GM21737 (cell line): Measurements from ENCODE around the gene TACC2.

Experiments used
- ATAC-seq: cut with Tn5 transposase; IDR thresholded peaks from one replicate; pipeline ENCODE4 v1.9.1; 2021; ENCODE audit warnings: mild to moderate bottlenecking, moderate library complexity; ENCODE audit not compliant: unreplicated experiment

The TACC2 gene

DNA sequence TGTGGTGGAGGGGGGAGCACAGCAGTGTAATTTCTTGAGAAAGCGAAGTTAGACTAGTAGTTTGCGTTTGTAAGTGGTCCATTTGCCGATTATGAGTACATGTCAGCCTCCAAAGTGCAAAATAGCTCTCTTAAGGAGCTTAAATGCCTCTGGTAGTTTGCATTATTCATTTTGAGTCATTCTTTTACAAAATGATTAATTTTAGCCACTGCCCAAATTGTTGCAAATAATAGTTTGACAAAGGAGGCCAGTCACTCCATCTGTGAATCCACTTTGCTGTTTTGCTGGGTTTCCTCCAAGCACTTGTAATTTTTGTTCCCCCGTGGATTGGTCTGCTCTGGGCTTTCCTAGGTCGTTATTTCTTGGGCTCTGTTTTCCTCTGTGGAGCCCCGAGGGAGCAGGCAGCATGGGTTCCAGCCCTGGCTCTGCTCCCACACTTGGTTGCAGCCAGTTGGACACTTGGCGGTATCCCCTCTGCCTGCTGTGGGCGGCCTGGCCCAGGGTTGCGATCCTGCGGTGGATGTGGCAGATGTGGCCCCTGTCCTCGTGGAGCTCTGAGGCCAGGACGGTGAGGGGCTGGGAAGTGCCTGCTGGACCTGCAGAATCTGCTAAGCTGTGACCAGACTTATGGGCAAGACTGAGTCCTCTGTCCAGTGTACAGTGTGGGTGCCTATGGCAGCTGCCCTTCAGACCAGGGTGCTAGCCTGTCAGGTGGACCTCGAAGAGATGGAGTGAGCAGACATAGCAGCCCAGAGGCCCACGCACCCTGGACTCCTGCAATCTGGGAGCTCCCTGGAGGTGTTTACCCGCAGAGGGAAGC lies 153.1 kb downstream of the TACC2 start:
- ATAC-seq: no peak

DNA sequence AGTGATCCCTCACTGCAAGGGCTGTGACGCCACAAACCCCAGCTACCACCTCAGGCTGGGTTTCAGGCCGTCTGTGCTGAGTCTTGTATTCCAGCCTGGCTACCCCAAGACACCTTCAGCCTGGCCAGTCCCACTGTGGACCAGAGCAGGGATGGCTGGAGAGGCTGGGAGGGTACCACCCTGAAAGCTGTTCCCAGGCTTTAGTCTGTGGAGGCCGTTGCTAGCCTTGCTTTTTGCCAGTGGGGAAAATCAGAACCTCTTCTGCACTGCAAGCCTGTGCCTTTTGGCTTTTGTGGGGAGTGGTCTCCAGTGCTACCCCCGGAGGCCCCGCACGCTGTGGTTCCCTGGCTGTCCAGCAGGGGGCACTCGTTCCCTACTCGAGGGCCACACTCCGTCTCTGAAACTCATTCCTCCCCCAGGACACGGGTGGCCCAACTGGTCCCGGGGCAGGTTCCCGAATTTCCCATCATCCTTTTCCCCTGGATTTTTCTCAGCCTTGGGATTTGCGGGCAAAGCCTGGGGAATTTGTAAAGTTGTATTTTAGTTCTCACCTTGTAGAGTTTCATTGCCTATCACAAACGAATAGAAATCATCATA lies 153.8 kb downstream of the TACC2 start:
- no peak for ATAC-seq

DNA sequence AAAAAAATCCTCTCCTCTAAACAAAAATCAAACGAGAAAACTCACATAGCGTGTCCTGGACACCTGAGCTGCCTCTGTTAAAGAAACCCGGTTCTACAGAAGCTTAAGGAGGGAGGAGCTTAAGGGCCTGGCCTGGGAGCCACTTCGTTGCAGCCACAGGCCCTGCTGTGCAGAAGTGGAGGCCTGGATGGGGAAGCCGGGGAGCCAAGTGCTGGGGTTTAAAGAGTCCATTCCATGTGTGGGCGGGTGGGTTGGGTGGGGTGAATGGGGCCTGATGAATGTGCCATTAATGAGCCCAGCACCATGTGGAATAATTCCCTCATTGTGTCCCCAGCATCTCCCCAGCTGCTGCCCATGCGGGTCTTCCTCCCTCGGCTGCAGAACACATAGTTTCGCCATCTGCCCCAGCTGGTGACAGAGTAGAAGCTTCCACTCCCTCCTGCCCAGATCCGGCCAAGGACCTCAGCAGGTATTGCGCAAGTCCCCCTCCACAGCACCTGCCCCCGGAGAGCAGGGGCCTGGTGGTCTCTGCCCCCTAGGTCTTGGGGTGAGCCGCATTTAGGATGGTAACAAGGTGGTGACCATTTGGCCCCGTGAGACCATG lies 154.4 kb downstream of the TACC2 start:
- no peak for ATAC-seq

DNA sequence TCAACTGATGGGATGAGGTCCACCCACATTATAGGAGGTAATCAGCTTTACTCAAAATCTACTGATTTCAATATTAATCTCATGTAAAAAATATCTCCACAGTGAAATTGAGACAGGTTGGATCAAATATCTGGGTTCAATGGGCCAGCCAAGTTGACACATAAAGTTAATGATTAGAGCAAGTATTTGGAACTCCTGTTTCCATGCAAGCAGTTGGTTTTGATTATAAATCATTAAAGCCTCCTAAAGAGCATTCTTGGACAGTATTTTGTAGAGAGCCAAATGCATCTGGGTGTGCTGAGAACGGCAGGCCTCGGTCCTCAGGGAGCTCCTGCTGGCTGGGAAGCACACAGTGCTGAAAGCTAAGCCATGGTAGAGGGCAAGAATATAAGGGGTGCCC lies 155.2 kb downstream of the TACC2 start:
- ATAC-seq: no peak

DNA sequence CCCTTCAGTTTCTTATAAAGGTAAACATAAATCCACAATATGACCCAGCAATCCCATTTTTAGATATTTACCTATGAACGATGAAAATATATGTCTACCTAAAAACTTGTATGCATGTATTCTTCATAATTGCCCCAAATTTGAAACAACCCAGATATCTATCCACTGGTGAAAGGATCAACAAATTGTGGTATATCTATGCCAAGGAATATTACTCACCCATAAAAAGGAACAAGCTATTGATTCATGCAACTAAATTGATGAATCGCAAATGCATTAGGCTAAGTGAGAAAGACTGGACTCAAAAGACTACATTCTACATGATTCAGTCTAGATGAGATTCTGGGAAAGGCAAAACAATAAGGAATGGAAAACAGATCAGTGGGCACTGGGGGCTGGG lies 156.2 kb downstream of the TACC2 start:
- ATAC-seq: no peak

DNA sequence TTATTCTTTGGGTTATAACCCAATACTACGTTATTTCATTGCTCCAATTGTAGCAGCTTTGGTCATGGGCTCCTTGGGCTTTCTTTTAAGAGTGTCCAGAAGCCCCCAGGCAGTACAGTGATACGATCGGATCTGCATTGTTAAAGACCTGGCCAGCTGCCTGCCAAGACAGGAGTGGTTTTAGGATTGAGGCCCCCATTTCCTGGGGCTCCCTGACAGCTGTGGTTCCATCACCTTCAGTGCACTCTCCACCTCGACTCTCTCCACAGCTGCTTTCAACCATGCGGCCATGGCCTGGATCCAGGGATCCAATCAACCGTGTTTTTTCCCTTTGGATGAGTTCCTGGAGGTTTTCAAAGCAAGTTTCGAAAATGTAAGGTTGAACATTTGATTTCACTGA lies 158.7 kb downstream of the TACC2 start:
- ATAC-seq: no peak

DNA sequence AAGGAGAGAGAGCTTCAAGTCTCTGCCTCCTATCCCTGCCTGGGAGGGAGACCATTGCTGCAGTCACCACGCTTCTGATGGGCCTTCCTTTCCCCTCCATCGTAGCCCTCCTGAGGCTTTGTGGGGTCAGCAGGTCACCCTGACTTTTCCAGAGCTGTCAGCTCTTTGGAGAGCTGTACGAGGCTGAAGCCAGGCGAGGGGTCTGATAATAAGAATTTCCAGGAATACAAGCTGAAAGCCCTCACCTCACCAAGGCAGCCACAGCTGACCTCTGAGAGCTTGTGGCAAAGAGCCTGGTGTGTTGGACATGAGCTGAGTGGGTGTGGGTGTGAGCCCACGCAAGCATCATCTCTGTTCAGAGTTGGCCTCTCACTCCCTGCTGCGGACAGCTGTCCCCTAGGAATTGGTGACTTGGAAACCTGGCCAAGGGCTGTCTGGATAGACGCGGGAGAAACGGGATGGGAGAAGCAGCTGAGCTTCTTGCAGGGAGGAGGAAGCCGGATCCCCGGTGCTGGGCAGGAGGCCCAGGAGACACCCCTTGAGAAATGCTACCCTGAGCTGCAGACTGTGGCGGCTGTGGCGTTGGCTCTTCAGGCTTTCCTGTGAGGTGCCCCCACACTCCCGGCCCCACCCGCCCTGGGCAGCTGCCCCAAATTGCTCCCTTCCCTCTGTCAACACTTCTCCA lies 160.1 kb downstream of the TACC2 start:
- ATAC-seq: no peak

DNA sequence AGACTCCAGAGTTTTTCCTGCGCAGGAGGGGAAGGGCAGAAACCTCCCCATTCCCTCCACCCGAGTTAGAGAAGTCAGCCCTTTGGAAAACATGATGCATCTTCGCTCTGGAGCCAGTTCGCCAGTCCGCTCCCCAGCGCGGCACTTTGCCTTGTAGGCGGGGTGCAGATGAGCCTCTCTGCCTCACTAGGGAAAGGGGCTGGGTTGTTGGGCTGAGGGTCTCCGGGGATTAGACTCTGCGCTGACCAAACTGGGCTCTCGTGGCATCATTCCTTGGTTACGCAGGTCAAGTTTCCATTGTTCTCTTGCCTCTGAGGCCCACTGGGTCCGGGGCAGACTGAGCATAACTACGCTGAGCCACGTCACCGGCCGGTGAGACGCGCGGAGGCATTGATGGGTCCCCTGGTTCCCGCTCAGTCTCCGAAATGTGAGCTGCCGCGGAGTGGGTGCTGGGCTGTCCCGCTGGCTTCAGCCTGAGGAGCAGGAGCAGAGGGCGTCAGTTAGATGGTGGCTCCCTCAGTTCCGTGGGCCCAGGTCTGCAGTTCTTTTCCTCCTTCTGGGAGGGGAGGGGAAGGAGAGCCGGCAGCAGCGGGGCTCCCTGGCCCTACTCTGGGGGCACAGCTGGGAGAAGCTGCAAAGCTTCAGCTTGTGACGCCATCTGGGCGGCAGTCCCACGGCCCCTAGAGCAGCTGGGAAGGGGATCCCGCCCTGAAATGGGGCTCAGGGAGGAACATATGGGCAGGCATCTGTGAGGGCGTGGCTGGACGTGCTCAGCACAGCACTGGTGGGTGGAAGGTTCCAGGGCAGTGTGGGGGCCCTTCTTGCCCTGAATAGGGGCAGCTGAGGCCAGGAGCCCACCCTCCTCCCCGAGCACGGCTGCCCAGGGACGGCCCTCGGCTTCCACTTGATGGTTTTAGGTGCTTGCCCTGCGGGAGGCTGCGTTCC lies 160.9 kb downstream of the TACC2 start:
- ATAC-seq: no peak

DNA sequence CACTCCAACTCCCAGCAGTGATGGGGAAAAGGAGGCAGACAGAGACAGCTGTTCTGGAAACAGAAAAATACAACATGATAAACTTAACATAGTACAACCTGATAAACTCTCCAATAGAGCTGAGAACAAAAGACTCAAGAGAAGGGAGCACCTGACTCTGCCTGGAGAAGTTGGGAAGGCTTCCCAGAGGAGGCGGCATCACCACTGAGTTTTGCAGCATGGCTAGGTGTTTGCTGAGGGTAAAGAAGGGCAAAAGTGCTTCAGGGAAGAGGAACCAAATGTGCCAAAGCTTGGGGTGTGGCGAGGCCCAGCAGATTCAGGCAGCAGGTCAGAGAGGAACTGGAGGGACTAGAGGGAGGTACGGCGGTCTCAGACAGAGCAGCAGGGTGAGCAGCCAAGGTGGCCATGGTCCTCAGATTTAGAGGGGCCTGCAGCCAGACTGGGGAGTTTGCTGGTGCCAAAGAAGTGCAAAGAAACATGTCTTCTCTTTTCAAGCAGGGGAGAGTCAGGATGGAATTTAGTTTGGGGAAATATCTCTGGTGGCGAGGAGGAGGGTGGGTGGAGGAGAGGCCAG lies 162.2 kb downstream of the TACC2 start:
- no peak for ATAC-seq

DNA sequence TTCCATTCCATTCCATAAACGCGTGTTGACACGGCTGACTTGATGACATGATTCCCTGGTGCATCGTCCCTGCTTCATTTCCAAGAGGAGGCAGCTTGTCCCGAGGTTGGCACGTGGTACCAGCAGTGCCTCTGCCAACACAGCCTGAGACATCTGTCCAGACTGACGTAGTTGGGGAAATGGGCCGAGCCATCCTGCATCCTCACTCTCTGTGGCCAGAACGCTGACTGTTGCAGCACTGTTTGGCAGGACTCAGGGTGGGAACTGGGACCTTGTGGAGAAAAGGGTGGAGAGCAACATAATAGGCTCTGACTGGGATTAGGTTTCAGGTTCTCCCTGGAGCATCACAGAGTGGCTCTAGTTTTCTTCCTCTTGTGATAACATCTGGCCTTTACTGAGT lies 163.6 kb downstream of the TACC2 start:
- no peak for ATAC-seq

DNA sequence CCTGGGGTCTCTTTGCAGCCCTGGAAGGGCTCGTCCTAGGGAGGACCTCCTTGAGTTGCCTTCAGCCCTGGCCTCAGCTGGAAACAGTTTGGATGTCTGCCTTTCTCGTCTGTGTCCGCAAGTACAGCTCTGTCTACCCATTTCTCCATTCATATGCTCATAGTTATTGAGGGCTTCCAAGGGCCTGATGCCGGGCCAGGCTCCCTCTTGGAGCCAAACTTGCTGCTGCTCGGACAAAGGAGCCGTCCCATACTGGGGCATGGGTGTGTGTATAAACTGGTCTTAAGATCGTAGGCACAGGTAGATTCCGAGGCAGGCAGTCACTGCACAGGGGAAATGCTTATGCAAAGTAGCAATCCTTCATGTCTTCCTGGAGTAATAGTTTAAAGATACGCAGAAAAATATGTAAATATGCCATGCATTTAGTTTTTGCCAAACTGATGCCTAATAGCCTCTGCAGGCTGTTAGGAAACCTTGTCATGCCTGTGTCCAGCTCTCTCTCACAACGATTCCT lies 165.1 kb downstream of the TACC2 start:
- ATAC-seq: no peak

DNA sequence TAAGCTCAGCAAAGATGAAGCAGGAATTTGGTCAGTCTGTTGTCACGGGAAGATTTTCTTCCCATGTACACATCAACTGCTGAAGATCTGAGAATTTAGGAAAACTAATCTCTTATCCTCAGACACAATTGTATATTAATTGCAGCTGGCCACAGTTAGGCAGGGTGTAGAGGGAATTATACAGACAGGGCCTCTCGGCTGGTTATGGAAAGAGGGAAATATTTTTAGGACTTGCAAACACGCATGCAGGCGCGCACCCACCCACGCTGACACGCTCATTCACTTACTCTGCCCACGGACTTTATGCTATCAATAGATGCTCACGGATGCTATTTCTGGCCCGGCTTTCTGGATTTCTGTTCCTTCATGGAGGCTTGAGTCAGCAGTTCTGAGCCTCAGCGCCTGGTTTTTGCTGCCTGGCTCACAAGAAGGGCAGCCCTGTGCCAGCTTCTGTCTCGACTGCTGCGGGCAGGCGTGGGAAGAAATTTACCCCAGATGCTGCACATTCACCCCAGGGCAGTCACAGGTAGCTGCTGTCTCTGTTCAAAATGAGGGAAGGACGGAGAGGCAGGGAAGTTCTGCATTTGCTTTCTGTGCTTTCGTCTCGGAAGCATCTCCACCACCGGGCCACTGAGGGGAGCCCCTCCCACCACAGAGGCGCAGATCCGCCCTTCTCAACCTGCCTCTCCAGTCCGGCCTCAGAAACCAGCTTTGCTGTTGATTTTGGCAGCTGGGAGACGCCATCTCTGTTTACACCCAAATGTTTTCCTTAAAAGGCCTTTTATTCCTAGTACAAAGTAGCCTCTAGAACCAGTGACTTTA lies 165.8 kb downstream of the TACC2 start:
- ATAC-seq: no peak

DNA sequence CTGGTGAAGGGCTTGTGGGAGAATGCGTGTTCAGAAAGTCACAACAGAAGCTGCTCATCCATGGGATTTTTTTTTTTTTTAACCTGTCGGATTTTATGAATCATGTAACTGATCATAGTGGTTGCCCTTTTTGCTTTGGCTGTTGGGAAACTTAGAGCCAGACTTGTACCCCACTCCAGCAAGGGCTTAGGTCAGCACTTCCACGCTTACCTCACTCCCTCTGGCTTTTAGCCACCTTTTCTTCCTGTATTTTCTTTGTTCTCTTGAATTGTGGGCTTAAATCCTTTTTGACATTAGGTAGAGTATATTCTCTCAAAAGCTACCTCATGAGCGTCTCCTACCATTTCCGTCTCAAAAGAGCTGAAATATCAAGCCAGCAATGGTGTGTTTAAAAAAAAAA lies 168.5 kb downstream of the TACC2 start:
- ATAC-seq: no peak

DNA sequence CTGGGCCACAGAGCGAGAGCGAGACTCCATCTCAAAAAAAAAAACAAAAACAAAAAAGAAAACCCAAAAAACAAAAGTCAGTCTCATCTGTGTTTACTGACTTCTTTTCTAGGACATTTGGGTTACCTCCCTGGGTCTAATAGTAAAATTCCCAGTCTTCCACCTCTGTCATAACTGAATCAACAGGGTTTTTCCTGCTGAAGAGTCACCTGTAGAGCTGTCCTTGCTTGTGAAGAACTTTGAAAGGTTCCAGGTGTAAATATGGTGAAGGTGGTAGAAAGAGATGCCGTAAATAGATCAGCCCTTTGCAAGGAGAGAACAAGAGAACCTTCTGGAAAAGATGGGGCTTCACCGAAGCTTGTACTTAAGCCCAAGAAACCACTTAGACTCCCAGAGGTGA lies 169.4 kb downstream of the TACC2 start:
- no peak for ATAC-seq

DNA sequence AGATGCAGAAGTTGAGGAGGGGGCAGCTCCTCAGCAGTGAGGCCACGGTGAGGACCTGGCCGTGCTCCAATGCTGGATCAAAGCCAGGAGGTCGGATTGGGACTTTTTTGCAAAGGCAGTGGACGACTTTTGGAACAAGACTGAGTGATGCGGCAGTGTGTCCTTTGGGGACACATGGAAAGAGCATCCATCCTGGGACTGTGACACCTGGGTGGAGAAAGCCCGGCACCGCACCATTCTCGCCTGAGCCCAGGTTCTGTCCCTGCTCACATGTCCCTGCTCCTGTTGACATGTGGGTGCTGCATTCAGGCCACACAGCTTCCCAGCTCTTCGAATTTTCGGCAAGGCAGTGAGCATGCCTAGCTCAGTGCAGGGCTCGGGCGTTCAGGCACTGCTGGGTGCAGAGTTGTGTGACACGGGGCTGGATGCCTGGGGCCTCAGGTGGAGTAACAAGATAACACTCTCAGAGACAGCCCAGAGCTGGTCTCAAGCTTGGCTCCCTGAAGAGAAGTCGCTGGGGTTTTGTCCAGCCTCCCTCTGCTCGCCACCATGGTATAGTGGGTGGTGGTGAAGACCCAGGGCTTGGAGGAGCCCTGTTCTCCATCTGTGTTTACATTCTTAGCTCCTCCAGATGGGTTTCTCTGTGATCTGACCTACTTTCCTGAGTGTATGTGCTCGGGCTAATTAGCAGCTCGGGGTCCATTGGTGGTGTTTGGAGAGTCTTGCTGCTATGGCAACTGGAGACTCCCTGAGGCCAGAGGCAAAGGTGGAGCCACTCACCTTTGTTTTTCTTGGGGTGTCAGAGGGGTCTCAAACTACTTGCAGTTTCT lies 170.4 kb downstream of the TACC2 start:
- no peak for ATAC-seq

DNA sequence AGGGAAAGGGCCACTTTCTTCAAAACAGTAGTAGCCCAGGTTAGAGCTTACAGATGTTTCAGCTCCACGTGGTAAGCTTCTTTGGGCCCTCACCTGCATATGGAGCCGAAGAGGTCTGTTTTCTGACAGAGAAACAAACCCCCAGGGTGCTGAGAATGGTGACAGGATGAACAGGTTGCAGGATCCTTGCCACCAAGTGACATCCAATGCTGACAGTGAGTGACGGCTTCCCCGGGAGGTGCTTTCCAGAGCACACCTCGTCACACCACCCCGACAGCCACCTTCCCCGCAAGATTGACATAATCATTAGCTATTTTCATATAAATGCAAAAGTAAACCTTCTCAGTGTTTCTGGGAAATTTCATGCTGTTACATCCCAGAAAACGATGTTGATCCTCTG lies 172.8 kb downstream of the TACC2 start:
- ATAC-seq: no peak

DNA sequence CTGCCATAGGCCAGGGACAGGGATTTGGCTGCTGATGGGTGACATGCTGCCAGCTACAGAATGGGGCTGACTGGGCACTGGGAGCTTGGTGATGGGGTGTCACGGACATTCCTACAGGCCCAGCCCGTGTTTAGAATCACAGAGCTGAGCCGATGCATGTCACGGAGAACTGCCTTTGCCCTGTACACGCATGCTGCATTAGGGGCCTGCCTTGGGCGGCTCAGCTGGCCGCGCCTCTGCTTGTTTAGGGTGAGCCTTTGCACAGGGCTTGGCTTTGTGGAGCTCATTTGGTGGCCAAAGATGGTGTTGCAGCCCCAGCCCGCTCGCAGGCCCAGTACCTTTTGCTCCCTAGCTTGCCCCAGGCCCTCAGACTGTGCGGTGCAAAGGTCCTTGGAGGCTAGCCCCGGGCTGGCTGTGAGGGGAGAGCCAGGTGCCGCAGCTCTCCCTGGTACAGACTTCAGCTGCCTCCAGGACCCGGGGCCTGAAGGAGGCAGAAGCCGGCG lies 173.8 kb downstream of the TACC2 start:
- no peak for ATAC-seq
